Esophagus muscularis mucosa (tissue), 4 donors: ENCODE data around the gene STK16.

Source experiments
- CTCF ChIP-seq, 3 experiments: fragments of 200-600 bp in 2 of 3; fragments of 450-650 bp in 1 of 3; sonication (generic) in 2 of 3; IDR thresholded peaks; one replicate each; pipeline ENCODE4 v1.5.1; 2017 to 2019; ENCODE audit warnings: antibody characterized with exemption in 3 of 3, mild to moderate bottlenecking in 2 of 3, moderate library complexity in 1 of 3
- EP300 ChIP-seq: sonication (generic); formaldehyde crosslinking; IDR thresholded peaks from one replicate; pipeline ENCODE4 v1.6.1; 2017; ENCODE audit warnings: antibody characterized with exemption
- POLR2A ChIP-seq: fragments of 450-650 bp; IDR thresholded peaks from one replicate; pipeline ENCODE4 v1.6.1; 2017; ENCODE audit warnings: antibody characterized with exemption, moderate library complexity, mild to moderate bottlenecking, low read depth
- POLR2AphosphoS5 ChIP-seq, 2 donors: sonication (generic); formaldehyde crosslinking; IDR thresholded peaks; one replicate each; pipeline ENCODE4 v1.6.1; 2017; ENCODE audit warnings: antibody characterized with exemption in 2 of 2

- no peak for TF ChIP-seq POLR2A
- TF ChIP-seq CTCF (IDR thresholded peaks at IDR 0.05) = no peak
- no peak for TF ChIP-seq POLR2AphosphoS5 (IDR thresholded peaks at IDR 0.05)
- TF ChIP-seq EP300 = no peak
Measured at GRCh38 chr2:219269362-219270054, 24.2 kb downstream of the STK16 start.
